Measurements from ENCODE around the gene BIN1. TPM values are rescaled to one million over a fixed set of nuclear protein-coding genes. Genes with fewer than 3 reads are reported as not detected.

The BIN1 gene
- total and polyA plus RNA-seq, 2 of the 4 experiments (the other 2 are of a cell fraction): 18.1 to 25.7 TPM

- TF ChIP-seq SMC3 (IDR thresholded peaks at IDR 0.05; ENCODE audit: low read depth, low read length) (no peak), RFX5 (IDR thresholded peaks at IDR 0.05; ENCODE audit: low read depth, low read length) (no peak), NFE2L2 (IDR thresholded peaks at IDR 0.05; ENCODE audit: low read depth, low read length) (no peak), MAZ (IDR thresholded peaks at IDR 0.05; ENCODE audit: borderline replicate concordance, low read depth, low read length) (no peak), CHD1 (IDR thresholded peaks at IDR 0.05; ENCODE audit: low read depth, low read length) (no peak), BHLHE40 (IDR thresholded peaks at IDR 0.05; ENCODE audit: low read depth, low read length) (no peak)
- ChIA-PET POLR2A (ENCODE audit: unreplicated experiment) (no interaction called here), CTCF (no interaction called here)
- H2AK5ac ChIP-seq (ENCODE audit: low read depth, low read length): peak overlapping the region; percentile 90
- peaks cover 22 to 80% of the 10 kb centered on the region in 2 experiments; a peak in 3 of 4 replicates for H3K79me1 ChIP-seq (ENCODE audit: low read depth in 1 of 2, low read length in 2 of 2)
- no peak overlapping the region for H4K8ac ChIP-seq (ENCODE audit: low read depth in 2 of 2, low read length in 2 of 2)
- peaks cover 49% of the 10 kb centered on the region for H3K4me1 ChIP-seq (ENCODE audit: control insufficient read depth, insufficient read depth, low read length)
- H3K9me3 ChIP-seq (ENCODE audit: control insufficient read depth, insufficient read depth, low read length): no peaks in the 10 kb centered on the region
- H3K27ac ChIP-seq (ENCODE audit: insufficient read depth, low read length): no peak overlapping the region
- no peak overlapping the region for H2BK5ac ChIP-seq (ENCODE audit: low read depth, low read length, poor library complexity, severe bottlenecking)
- in situ Hi-C loops (cut with MboI; ENCODE audit: low sequenced_read_pairs): no loop called here
- H3K14ac ChIP-seq (replicated peaks; ENCODE audit: low read depth, low read length): no peak overlapping the region
- no peak overlapping the region for H2AFZ ChIP-seq (replicated peaks; ENCODE audit: low read length, poor library complexity)
- H3K23ac ChIP-seq (ENCODE audit: low read depth, low read length): no peak overlapping the region
- peaks cover 59% of the 10 kb centered on the region; the same call in 1 of the 2 replicates for H4K20me1 ChIP-seq (ENCODE audit: insufficient read depth, low read length)
- H3K18ac ChIP-seq (ENCODE audit: low read depth, low read length): no peak overlapping the region
- no peak overlapping the region for H3K56ac ChIP-seq (ENCODE audit: extremely low read depth, insufficient read depth, low read length)
- H3K9ac ChIP-seq (ENCODE audit: low read depth, low read length): no peak overlapping the region
- no peak overlapping the region for H2BK20ac ChIP-seq (ENCODE audit: low read depth, low read length)
- intact Hi-C loops (cut with micrococcal nuclease): loop anchor here (5.0 kb wide), 2 partner anchors 66 to 211 kb away; partner anchors contain the start of gene ERCC3
- H4K91ac ChIP-seq (ENCODE audit: insufficient read depth, low read depth, low read length): no peak overlapping the region; the same call in 1 of the 2 replicates
- no peak overlapping the region for H3K4me3 ChIP-seq (ENCODE audit: insufficient read depth, low read depth, low read length)
- no peak overlapping the region for H4K5ac ChIP-seq (ENCODE audit: low read depth, low read length)
- ATAC-seq (ENCODE audit: low read depth) (no peak), DNase-seq (no peak)
- H3K4ac ChIP-seq (ENCODE audit: low read depth, low read length): peak overlapping the region; percentile 32
- H3K27me3 ChIP-seq (ENCODE audit: control insufficient read depth, insufficient read depth, low read length): no peaks in the 10 kb centered on the region
- H3K4me2 ChIP-seq (ENCODE audit: low read depth, low read length): no peak overlapping the region
- peaks cover 22% of the 10 kb centered on the region for H3K9me1 ChIP-seq (ENCODE audit: insufficient read depth, low read length)
- H2BK120ac ChIP-seq (ENCODE audit: low read depth, low read length): peak overlapping the region; percentile 1; the same call in 1 of the 2 replicates
- no TSS peak for BruUV-seq (replicated peaks)
- H2AK9ac ChIP-seq (replicated peaks; ENCODE audit: low read depth, low read length, poor library complexity): peak overlapping the region; percentile 69
- no peak overlapping the region for H2BK15ac ChIP-seq (ENCODE audit: low read depth, low read length)
- H3K36me3 ChIP-seq (ENCODE audit: control insufficient read depth, insufficient read depth, low read length): peaks cover 2% of the 10 kb centered on the region; the same call in 1 of the 2 replicates
- dilution Hi-C loops (cut with HindIII; ENCODE audit: low sequenced_read_pairs, unreplicated experiment): no loop called here
- WGBS, 2 experiments (ENCODE audit: extremely low coverage in 2 of 2, insufficient read length in 1 of 2): 53% methylated on average over 2 of the region's 24 CpGs; no CpG with 5 or more reads in 1 of the 2 experiments
These were observed 25.8 kb downstream of the BIN1 start for GRCh38 chr2:127080938-127081755.

All from IMR-90 (cell line).